Neural cell (in vitro differentiated cells): Measurements from ENCODE around the gene ZC2HC1B.

ENCODE experiments used
- CTCF ChIP-seq: fragments of 450-650 bp; IDR thresholded peaks from 2 replicates; pipeline ENCODE4 v1.5.1; 2014; ENCODE audit warnings: antibody characterized with exemption, mild to moderate bottlenecking, moderate library complexity; ENCODE audit not compliant: poor library complexity, severe bottlenecking
- EP300 ChIP-seq: fragments of 450-650 bp; conservative IDR thresholded peaks from 2 replicates; pipeline ENCODE4 v1.6.1; 2014; ENCODE audit warnings: antibody characterized with exemption, mild to moderate bottlenecking, moderate library complexity; ENCODE audit not compliant: poor library complexity, severe bottlenecking
- MXI1 ChIP-seq: fragments of 450-650 bp; conservative IDR thresholded peaks from 2 replicates; pipeline ENCODE4 v1.6.1; 2014; ENCODE audit warnings: antibody characterized with exemption, mild to moderate bottlenecking; ENCODE audit not compliant: poor library complexity, severe bottlenecking
- SMC3 ChIP-seq: fragments of 450-650 bp; conservative IDR thresholded peaks from 2 replicates; pipeline ENCODE4 v1.6.1; 2014; ENCODE audit warnings: antibody characterized with exemption, mild to moderate bottlenecking, moderate library complexity; ENCODE audit not compliant: poor library complexity
- TAF1 ChIP-seq: IDR thresholded peaks from 2 replicates; pipeline ENCODE4 v1.6.1; 2012; ENCODE audit warnings: low read depth

- TF ChIP-seq CTCF = peak; percentile 49
- no peak for TF ChIP-seq TAF1
- no peak for TF ChIP-seq SMC3
- no peak for TF ChIP-seq EP300
- TF ChIP-seq MXI1 = no peak
Measured at GRCh38 chr6:143961886-143962878, 97.9 kb downstream of the ZC2HC1B start.
